GM19043 (cell line): ENCODE data around the gene RBM19.

ENCODE experiments used
- ATAC-seq: cut with Tn5 transposase; IDR thresholded peaks from one replicate; pipeline ENCODE4 v1.9.1; 2021; ENCODE audit warnings: low read depth; ENCODE audit not compliant: unreplicated experiment

RBM19 gene

GRCh38 chr12:113934060-113934814 is 31.9 kb downstream of the RBM19 start:
- ATAC-seq = no peak

DNA sequence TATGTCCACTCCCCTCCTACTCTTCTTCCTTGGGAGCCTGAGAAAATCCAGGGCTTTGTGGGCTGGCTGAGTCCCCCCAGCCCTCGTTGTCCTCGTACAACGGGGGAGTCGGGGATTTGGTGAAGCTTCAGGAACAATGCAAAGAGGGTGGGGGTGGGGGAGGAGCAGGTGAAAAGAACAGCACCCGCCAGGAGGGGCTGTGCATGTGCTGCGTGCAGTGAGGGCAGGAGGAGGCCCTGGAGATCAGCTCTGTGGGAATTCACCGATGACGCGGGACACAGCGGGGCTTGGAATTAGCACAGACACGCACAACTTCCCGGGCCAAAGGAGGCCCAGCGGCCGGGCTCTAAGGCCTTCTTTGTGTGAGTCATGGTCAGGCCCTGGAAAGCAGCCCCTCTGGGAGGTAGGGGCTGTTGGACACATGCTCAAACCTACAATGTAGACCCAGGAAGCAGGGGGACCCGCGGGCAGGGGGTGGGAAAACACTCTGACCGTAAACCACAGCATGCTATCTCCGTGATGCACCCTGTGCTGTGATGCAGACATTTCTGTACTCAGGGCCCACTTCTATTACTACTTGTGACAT is 32.8 kb downstream of the RBM19 start:
- no peak for ATAC-seq

DNA sequence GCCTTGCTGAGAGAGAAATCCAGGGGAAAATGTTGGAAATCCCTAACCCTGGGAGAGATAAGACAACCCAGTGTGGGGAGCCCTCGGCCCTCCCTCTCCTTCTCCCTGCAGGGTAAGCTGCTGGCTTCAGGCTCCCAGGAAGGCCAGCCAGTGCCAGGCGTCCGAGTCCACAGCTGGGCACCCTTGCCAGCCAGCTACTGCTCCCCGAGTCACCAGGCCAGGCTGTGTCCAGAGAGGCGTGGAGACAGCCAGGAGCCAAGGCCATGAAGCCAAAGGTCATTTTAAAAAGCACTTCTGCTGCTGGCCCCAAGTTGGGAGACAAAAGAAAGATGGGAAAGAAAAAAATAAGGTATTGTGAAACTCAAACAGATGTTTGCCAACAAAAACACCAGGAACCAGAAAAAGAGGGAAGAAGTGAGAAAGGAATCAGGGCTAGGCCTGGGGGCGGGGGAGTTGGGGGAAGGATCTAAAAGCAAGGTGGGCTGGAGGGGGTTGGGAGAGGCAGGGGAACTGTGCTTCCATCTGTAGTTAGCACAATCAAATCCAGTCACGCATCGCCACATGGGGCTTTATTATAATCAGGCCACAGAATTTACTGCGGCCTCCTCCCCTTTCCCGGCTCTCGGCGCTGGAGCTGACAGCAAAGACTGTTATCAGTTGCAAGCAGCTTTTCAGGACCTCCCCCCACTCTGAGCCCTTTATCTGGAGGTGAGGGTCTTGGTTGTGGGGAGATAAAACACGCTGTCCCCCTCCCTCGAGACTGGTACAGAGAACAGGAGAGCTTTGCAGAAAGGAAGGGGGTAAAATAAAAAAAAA is 33.5 kb downstream of the RBM19 start:
- no peak for ATAC-seq

DNA sequence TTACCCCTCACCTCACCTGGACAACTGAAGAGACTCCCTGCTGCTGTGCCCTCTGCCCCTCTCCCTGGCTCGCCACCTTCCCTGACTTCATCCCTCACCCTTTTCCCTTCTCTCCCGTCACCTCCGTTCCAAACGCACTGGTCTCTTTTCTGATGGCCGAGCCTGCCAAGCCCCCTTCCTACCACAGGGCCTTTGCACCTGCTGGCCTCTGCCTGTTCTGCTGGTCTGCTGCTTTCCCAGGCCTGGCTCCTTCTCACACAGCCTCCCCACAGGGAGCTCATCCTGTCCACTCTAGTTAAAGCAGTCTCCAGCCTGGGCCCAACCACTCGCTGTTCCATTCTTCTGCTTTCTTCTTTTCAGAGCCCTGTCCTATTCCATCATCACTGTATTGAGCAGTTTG is 34.6 kb downstream of the RBM19 start:
- no peak for ATAC-seq

- ATAC-seq = no peak
These were observed 35.9 kb downstream of the RBM19 start for GRCh38 chr12:113930249-113930648.

DNA sequence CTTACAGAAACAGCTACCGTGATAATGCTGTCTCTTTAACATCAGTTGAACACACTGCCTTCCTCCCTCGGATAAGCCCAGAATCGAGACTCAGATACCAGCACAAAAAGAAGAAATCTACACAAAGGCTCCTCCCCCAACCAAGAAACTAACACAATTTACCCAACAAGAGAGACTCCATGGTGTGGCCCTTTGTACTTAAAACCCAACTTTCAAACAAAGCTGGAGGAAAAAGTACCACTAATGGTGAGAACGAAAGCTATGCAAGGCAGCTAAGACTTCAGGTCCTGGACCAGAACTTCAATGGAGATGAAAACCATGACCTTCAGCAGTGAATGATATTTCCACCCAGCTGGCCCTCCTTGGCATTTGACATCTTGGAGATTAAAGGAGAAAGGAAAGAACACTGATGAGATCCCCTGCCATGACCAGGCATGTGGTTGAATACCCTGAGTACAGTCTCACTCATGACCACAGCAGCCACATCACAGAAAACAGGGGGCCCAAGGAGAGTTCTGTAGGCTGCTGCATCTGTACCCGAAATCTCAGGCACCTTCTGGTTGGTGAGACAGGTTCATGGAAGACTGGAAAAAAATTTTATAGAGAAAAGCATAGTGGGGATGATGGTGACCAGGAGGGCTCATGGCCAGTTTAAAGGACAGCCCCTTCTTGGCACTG is 36.7 kb downstream of the RBM19 start:
- no peak for ATAC-seq

DNA sequence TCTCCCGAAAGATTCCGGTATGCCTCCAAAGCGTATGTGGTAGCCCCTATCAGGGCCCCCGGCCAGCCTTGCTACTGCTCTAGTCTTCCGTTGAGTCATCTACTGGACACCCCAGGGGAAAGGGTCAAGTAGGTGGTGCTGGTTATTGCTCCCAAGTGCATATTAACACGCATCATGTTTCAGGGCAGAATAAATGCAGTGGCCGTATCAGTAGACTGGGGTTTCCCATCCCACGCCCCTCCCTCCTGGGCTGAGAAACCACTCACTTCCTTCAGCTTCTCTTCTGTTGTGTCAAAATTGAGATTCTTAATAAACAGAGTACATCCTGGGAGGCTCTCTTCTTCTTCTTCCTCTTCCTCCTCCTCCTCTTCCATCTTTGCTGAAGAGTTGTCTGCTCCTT is 39.3 kb downstream of the RBM19 start:
- no peak for ATAC-seq

DNA sequence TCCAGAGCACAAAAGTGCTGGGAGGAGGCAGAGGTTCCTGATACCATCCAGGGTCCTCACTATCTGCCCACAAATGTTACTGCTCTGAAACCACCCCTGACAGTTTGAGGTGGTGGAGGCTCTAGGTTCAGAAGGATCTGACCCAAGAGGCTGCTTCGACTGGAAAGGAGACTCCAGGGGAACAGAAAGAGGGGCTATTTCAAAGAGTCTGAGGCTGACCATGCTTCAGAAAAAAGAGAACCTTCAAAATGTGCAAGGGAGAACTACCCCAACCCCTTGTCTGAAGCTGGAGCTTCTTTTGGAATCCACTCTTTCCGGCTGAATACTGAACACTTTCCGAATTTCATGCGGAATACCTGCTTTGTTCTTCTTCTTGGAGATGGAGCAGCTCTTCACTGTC is 41.8 kb downstream of the RBM19 start:
- no peak for ATAC-seq

DNA sequence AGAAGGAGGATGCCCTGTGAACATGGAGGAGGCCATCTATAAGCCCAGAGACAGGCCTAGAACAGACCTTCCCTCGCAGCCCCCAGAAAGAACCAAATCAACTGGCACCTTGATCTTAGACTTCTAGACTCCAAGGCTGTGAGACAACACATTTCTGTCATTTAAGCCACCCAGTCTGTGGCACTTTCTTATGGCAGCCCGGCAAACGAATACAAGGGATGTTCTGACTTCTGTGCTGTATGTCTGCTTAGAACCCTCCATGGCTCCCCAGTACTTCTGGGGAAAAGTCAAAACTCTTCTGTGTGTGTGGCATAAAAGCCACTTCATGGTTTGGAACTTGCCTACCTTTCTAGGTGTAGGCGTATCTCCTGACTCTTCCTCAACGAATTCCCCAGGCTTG is 42.9 kb downstream of the RBM19 start:
- ATAC-seq = no peak

DNA sequence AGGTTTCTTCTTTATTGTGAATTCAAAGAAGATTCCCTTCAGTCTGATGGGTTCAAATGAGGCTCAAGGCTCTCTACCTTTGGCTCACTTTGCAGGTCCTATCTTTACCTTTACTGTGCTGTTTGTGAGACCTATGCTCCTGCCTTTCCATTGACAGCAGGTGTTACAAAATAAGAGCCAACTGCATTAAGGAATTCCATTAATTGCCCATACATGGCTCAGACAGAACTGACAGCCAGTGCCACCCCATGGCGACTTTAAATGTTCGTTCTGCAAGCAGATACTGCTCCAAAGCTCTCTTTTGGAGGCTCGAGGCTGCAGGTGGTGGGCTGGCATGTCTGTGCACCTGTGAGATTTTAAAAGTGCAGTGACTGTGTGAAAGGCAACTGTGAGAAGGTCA is 44.7 kb downstream of the RBM19 start:
- no peak for ATAC-seq

DNA sequence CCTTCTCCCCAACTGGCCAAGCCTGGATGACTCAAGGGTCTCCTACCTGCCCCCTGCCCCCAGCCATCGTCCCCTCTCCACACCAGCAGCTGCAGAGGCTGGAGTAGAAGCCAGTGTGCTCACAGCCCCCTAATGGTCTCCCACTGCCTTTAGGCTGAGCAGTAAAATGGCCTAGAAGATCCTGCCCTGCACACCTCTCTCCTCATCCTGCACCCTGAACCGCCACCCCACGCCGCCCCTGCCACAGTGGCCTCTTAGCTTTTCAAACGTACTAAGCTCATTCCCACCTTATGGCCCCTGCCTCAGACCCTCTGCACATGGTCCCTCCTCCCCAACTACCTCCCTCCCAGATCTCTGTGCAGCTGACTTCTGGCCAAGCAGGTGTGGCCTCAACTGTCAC is 46.3 kb downstream of the RBM19 start:
- ATAC-seq = no peak

DNA sequence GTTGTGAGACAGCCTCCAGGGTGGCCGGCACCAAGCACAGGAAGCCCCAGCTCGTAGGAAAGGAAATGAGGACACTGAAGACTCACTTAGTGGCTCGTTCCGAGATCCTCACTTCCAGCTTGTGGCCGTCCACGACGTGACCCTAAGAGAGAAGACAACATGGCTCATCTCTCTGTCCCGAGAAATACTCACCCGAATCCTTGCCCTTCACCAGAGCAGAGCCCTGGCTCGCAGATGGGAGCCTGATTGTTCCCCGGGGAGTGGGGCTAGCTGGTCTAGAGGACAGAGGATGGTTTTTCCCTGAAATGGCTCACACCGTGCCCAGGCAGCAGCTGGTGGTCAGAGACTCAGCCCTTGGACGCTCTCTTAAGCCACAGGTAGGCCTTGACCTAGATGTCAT is 47.8 kb downstream of the RBM19 start:
- no peak for ATAC-seq

- ATAC-seq = no peak
These were observed 48.7 kb downstream of the RBM19 start for GRCh38 chr12:113917393-113917792.

DNA sequence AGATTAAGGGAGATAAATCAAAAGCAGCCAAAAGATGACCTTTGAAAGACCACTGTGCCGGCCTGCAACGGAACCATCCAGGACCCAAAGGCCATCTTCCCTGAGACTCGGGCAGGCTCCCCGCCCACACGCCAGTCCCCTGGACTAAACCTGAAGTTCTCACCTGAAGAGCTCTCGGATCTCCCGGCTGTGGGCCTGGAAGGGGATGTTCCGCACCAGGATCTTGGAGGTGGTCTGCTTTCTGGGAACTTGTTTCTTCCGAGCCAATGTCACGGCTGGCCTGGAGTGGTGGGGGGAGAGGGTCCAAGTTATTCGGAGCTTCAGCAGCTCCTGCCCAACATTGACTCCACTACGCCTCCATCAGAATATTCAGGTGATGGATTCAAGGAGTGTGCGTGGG is 51.3 kb downstream of the RBM19 start:
- no peak for ATAC-seq

GRCh38 chr12:113914176-113914575 is 51.9 kb downstream of the RBM19 start:
- no peak for ATAC-seq

- ATAC-seq = no peak
These were observed 53.3 kb downstream of the RBM19 start for GRCh38 chr12:113912760-113913329.

DNA sequence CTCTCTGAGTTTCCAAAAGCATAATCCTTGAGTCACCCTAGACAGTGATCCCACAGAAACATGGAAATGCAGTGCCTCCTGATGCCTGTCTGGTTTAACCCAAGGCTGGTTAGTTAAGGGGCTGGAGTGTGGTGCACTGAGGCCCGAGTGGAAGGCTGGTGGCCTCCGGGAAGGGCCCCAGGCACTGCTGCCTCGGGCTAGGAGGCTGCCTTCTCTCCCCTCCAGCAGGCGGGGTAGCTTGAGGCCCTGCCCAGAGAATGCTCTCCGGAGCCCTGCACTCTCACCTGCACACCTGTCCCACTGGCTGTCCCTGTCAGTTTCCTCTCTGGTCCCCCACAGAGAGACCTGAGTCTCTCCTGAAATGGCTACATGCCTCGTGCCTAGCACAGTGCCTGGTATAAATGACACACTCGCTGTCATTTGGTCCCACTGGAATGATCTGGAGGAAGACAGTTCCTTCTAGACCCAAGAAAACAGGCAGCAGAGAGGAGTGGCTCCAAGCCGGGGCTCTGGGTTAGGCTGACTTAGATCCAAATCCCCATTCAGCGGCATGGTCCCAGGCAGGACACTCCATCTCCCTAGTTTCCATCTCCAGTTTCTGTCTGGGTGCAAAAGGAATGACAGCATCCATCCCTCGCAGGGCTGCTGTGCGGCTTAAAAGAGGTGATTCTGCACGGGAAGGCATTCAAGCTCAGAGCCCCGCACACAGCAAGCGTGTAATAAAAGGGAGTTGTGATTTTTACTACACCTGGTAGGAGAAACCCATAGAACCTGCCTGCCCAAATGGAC is 54.0 kb downstream of the RBM19 start:
- ATAC-seq = no peak

DNA sequence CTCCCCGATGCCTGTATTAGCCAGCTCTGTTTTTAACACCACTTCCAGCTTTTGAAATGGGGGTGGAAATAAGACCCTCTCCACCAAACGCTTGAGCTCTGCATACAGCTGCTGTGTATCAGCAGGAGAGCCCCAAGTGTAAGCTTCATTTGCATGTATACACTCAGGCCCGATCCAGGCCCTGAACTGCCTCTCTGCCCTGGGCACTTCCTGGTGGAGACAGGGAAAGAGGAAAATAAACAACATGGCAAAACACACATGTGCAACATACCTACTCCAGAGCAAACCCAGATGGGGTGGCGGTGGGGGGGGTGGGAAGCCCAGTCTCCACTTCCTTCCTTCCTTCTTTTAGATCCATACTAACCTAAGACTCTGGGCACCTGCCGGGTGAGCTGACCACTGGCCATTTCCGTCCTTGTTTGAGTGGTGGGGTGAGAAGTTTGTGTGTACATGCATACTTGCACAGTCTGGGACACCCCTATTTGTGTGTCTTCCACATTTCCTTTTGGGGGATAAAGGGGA is 55.3 kb downstream of the RBM19 start:
- ATAC-seq = no peak

- no peak for ATAC-seq
These were observed 56.2 kb downstream of the RBM19 start for GRCh38 chr12:113909776-113910420.
